Prostate gland (tissue), 2 donors: Measurements from ENCODE around the gene ROR1. TPM values are rescaled to one million over a fixed set of nuclear protein-coding genes. Genes with fewer than 3 reads are reported as not detected.

Experiments used
- DNase-seq: peaks from one replicate; pipeline ENCODE4 v3.0.0-alpha.2; 2019; ENCODE audit warnings: low spot score
- H3K27ac ChIP-seq, 2 donors: fragments of 200-600 bp; sonication (generic); 2 replicates each; pipeline ENCODE4 v1.5.1; 2017 to 2019
- H3K27me3 ChIP-seq: fragments of 200-600 bp; sonication (generic); replicated peaks from 2 replicates; pipeline ENCODE4 v1.5.1; 2019; ENCODE audit not compliant: insufficient read depth
- H3K36me3 ChIP-seq, 2 donors: fragments of 200-600 bp; sonication (generic); 1 replicate in 1 of 2; 2 replicates in 1 of 2; pipeline versions ENCODE4 v1.5.1 to v1.8.1; 2017 to 2019
- H3K4me1 ChIP-seq: fragments of 200-600 bp; sonication (generic); replicated peaks from 2 replicates; pipeline ENCODE4 v1.5.1; 2019
- H3K4me3 ChIP-seq, 2 donors: fragments of 200-600 bp; sonication (generic); 2 replicates each; pipeline ENCODE4 v1.5.1; 2017 to 2019
- H3K9me3 ChIP-seq: fragments of 200-600 bp; sonication (generic); 2 replicates; pipeline ENCODE4 v1.5.1; 2017
- CTCF ChIP-seq, 4 experiments: fragments of 200-600 bp in 2 of 4; fragments of 450-650 bp in 2 of 4; sonication (generic) in 2 of 4; IDR thresholded peaks; 1 replicate in 3 of 4; 2 replicates in 1 of 4; pipeline ENCODE4 v1.5.1; 2016 to 2019; ENCODE audit warnings: antibody characterized with exemption in 4 of 4, mild to moderate bottlenecking in 2 of 4, moderate library complexity in 2 of 4
- POLR2A ChIP-seq: fragments of 450-650 bp; IDR thresholded peaks from one replicate; pipeline ENCODE4 v1.6.1; 2016; ENCODE audit warnings: antibody characterized with exemption, mild to moderate bottlenecking
- POLR2AphosphoS5 ChIP-seq: sonication (generic); formaldehyde crosslinking; IDR thresholded peaks from one replicate; pipeline ENCODE4 v1.6.1; 2017; ENCODE audit warnings: antibody characterized with exemption
- WGBS: methylation state at CpG from one replicate; pipeline ENCODE4 v1.1.5; 2018; 5-methylcytosine and 5-hydroxymethylcytosine counted together
- intact Hi-C: fragments of 100-400 bp; cut with DNase I; formaldehyde crosslinking; loops from one replicate; pipeline ENCODE4 v1.14.2; 2022
- total RNA-seq, 2 donors: library from RNA; depleted of rRNA; stranded (reverse); fragments of >200 nt; gene quantifications; one replicate each; pipeline ENCODE4 v1.1.0, GENCODE V29; 2016

The ROR1 gene
- total RNA-seq, 2 donors from 2014 or later, result 7.3 to 11.1 TPM

- Histone ChIP-seq H3K4me1 (peaks cover 3% of the 10 kb centered on the region), H3K36me3 (no peaks in the 10 kb centered on the region), H3K4me3 (no peak overlapping the region), H3K27ac (no peak overlapping the region), H3K9me3 (no peaks in the 10 kb centered on the region), H3K27me3 (no peaks in the 10 kb centered on the region)
- intact Hi-C loops, result loop anchor here (5.0 kb wide), 1 partner anchor 304 kb away; no protein-coding TSS in a partner anchor
- TF ChIP-seq POLR2AphosphoS5 (no peak), POLR2A (no peak), CTCF (IDR thresholded peaks at IDR 0.05) (no peak)
- DNase-seq, result no peak
- 79% methylated on average over 2 of the region's 2 CpGs for WGBS
Measured at GRCh38 chr1:63916485-63917360, 142.9 kb downstream of the ROR1 start.

GRCh38 chr1:63917571-63918417, 144.0 kb downstream of the ROR1 start:
- WGBS, result 89% methylated on average over 13 of the region's 13 CpGs
- intact Hi-C loops, result loop anchor here (5.0 kb wide), 1 partner anchor 305 kb away; no protein-coding TSS in a partner anchor
- Histone ChIP-seq H3K27ac (no peak overlapping the region), H3K4me3 (no peak overlapping the region), H3K36me3 (no peaks in the 10 kb centered on the region), H3K9me3 (no peaks in the 10 kb centered on the region), H3K27me3 (no peaks in the 10 kb centered on the region), H3K4me1 (peaks cover 3% of the 10 kb centered on the region)
- DNase-seq, result no peak
- peak in 1 of 4 experiments; percentile 6 for TF ChIP-seq CTCF (IDR thresholded peaks at IDR 0.05)
- no peak for TF ChIP-seq POLR2AphosphoS5
- TF ChIP-seq POLR2A, result no peak

- peaks cover 3% of the 10 kb centered on the region for H3K4me1 ChIP-seq
- WGBS, result 43% methylated on average over 10 of the region's 10 CpGs
- H3K27me3 ChIP-seq, result no peaks in the 10 kb centered on the region
- no peaks in the 10 kb centered on the region for H3K36me3 ChIP-seq
- H3K9me3 ChIP-seq, result no peaks in the 10 kb centered on the region
- no peak for DNase-seq
- intact Hi-C loops, result loop anchor here (5.0 kb wide), 1 partner anchor 306 kb away; no protein-coding TSS in a partner anchor
- H3K4me3 ChIP-seq, result no peak overlapping the region
- no peak overlapping the region for H3K27ac ChIP-seq
- TF ChIP-seq POLR2AphosphoS5 (no peak), CTCF (IDR thresholded peaks at IDR 0.05) (no peak), POLR2A (no peak)
Measured at GRCh38 chr1:63918418-63918945, 144.7 kb downstream of the ROR1 start.

GRCh38 chr1:63920154-63921117, 146.6 kb downstream of the ROR1 start:
- Histone ChIP-seq H3K36me3 (no peaks in the 10 kb centered on the region), H3K4me1 (no peaks in the 10 kb centered on the region), H3K27ac (no peak overlapping the region), H3K27me3 (no peaks in the 10 kb centered on the region), H3K4me3 (no peak overlapping the region), H3K9me3 (no peaks in the 10 kb centered on the region)
- WGBS, result 54% methylated on average over 7 of the region's 7 CpGs
- DNase-seq, result no peak
- TF ChIP-seq CTCF (IDR thresholded peaks at IDR 0.05) (peak in 2 of 4 experiments; percentile 8 to 9), POLR2A (no peak)
- intact Hi-C loops, result loop anchor here (5.0 kb wide), 1 partner anchor 217 kb away; no protein-coding TSS in a partner anchor
